GM18526 (cell line): Measurements from ENCODE around the gene TAF13.

Experiments
- POLR2A ChIP-seq: IDR thresholded peaks from 3 replicates; pipeline ENCODE4 v1.6.1; 2011; ENCODE audit not compliant: insufficient read length; ENCODE audit errors: extremely low read depth

The TAF13 gene

DNA sequence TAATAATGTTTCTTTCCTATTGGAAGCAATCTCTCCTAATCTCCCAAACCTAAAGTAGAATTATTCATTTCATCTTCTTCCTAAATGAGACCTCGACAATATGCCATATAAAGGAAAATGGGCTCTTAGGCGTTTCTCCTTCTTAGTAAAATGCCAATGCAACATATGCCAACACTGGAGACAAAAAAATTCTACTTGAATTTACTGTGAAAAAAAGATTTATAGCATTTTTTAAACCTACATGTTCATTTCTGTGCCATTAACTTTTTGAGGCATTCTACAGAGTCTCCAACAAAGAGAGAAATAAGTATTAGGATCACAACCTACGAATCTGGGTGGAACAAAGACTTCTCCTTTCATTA, 35.2 kb downstream of the TAF13 start:
- no peak for TF ChIP-seq POLR2A

DNA sequence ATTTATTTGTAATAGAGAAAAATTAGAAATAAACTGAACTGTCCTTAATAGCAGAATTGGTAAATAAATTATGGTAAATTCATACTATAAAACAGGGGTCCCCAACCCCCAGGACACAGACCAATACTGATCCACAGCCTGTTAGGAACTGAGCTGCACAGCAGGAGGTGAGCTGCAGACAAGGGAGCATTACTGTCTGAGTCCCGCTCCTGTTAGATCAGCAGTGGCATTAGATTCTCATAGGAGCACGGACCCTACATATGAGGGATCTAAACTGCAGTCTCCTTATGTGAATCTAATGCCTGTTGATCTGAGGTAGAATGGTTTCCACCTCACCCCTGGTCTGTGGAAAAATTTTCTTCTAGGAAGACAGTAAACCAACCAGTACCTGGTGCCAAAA, 41.4 kb downstream of the TAF13 start:
- TF ChIP-seq POLR2A: no peak

DNA sequence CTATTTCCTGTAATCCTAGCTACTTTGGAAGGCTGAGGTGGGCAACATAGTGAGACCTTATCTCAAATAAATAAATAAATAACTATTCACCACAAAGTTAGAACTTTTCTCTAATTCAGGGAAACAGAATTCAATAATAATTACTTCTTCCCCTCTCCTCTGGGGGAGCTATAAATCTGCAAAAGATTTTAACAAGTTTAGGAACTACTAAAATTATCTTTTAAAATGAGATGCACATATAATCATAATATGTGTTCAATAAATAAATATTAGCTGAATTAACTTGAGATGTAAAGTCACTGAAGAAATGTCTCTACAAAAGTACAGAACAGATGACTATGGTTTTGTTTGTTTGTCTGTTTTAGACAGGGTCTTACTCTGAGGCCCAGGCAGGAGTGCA, 48.0 kb downstream of the TAF13 start:
- TF ChIP-seq POLR2A: no peak

DNA sequence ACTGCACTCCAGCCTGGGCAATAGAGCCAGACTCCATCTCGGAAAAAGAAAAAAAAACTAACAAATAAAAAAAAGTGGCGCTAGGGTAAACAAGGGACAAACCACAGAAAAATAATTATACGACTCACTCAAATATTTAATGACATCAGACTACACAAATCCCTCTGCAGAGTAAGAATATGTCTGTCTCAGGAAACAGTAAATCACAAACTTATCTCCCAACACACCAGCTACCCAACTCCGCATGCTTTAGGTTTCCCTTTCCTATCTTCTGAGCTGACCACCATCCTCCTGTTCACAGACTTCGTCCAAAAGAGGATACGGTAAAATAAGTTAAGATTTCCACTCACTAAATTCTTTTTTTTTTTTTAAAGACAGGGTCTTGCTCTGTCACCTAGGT, 50.1 kb downstream of the TAF13 start:
- no peak for TF ChIP-seq POLR2A

DNA sequence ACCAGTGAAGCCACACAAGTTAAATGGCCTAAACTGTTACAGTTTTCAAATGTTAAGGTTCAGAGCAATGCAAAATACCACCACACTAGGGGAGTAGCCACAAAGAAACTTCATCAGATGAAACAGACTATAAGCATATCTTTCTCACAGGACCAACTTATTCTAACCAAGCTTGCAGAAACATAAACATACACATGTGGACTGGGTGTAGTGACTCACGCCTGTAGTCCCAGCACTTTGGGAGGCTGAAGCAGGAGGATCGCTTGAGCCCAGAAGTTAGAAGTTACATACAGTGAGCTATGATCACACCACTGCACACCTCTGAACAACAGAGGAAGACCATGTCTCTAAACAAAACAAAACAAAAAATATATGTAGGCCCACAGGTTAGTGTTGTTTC, 51.2 kb downstream of the TAF13 start:
- no peak for TF ChIP-seq POLR2A

DNA sequence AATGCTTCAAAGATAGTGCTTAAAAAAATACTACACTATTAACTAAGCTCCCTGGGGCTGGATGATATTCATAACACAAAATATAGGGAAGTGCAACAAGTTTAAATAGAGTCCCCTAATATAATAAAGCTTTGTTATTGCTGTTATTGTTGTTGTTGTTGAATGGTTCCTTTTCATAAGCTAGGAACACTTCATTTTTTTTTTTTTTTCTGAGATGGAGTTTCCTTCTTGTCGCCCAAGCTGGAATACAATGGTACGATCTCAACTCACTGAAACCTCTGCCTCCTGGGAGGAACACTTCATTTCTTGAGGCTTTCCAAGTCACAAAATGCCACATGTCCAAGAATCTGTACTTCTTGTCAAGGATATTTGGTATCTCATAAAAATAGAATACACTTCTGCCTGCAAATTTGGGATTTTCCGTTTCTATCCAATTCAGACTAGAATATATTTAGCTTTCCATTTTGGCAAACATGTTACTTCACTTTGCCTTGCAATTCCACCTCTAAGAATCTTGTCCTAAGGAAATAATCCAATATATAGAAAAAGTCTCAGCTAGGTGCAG, 55.0 kb downstream of the TAF13 start:
- TF ChIP-seq POLR2A: no peak

DNA sequence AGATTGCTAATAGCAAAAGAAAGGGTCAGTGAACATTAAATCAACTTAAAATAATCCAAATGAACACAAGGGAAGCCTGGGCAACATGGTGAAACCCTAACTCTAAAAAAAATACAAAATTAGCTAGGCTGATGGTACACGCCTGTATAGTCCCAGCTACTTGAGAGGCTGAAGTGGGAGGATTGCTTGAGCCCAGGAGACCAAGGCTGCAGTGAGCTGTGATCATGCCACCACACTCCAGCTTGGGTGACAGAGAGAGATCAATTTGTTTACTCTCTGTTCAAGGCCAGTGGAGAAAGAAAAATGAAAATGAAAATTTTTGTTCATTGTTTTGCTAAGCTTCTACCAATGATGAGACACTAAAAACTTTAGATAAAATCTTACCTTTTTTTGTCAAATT, 58.7 kb downstream of the TAF13 start:
- TF ChIP-seq POLR2A: no peak
